Keratinocyte (primary cell): ENCODE measurements around the gene FOXK1. TPM values are rescaled to one million over a fixed set of nuclear protein-coding genes. Genes with fewer than 3 reads are reported as not detected.

Experiments used
- DNase-seq: peaks from one replicate; pipeline ENCODE4 v3.0.0-alpha.2; 2011; ENCODE audit warnings: low read depth, missing footprints, low spot score
- FAIRE-seq: peaks from 2 replicates; lab custom pipeline; 2011; peaks lifted over from hg19 to GRCh38; lab: Jason Lieb, UNC
- H2AFZ ChIP-seq: 2 replicates; pipeline ENCODE4 v1.6.0; 2012; ENCODE audit warnings: low read length, control low read depth, inconsistent platforms; ENCODE audit not compliant: control insufficient read depth
- H3K27ac ChIP-seq: 2 replicates; pipeline ENCODE4 v1.5.1; 2011; ENCODE audit warnings: low read length; ENCODE audit not compliant: control insufficient read depth, insufficient read depth
- H3K27me3 ChIP-seq: 3 replicates; pipeline ENCODE4 v1.6.0; 2011; ENCODE audit warnings: low read length; ENCODE audit not compliant: control insufficient read depth, insufficient read depth; ENCODE audit errors: extremely low read depth
- H3K36me3 ChIP-seq, 2 experiments: 2 replicates in 1 of 2; 3 replicates in 1 of 2; pipeline ENCODE4 v1.5.1; 2011; ENCODE audit warnings: low read length in 2 of 2, mild to moderate bottlenecking in 1 of 2; ENCODE audit not compliant: control insufficient read depth in 2 of 2, insufficient read depth in 2 of 2; ENCODE audit errors: extremely low read depth in 1 of 2
- H3K4me1 ChIP-seq: 3 replicates; pipeline ENCODE4 v1.5.1; 2011; ENCODE audit warnings: low read length; ENCODE audit not compliant: control insufficient read depth, insufficient read depth; ENCODE audit errors: extremely low read depth
- H3K4me2 ChIP-seq: 3 replicates; pipeline ENCODE4 v1.6.0; 2011; ENCODE audit warnings: low read depth, low read length; ENCODE audit not compliant: control insufficient read depth, insufficient read depth; ENCODE audit errors: extremely low read depth
- H3K4me3 ChIP-seq, 3 experiments: fragments of 200-600 bp in 1 of 3; sonication (generic) in 1 of 3; 2 replicates in 2 of 3; 3 replicates in 1 of 3; pipeline ENCODE4 v1.5.1; 2011 to 2016; ENCODE audit warnings: low read length in 3 of 3, mild to moderate bottlenecking in 3 of 3, control low read depth in 2 of 3, inconsistent platforms in 1 of 3, low read depth in 1 of 3, mixed read lengths in 1 of 3, mixed run types in 1 of 3, moderate library complexity in 1 of 3; ENCODE audit not compliant: control insufficient read depth in 2 of 3, insufficient read depth in 2 of 3; ENCODE audit errors: extremely low read depth in 1 of 3
- H3K79me2 ChIP-seq: 2 replicates; pipeline ENCODE4 v1.6.0; 2012; ENCODE audit warnings: low read length; ENCODE audit not compliant: control insufficient read depth, insufficient read depth
- H3K9ac ChIP-seq: 3 replicates; pipeline ENCODE4 v1.6.0; 2011; ENCODE audit warnings: low read length; ENCODE audit not compliant: control insufficient read depth, insufficient read depth; ENCODE audit errors: extremely low read depth
- H3K9me1 ChIP-seq: 3 replicates; pipeline ENCODE4 v1.6.0; 2011; ENCODE audit warnings: low read length; ENCODE audit not compliant: control insufficient read depth, insufficient read depth; ENCODE audit errors: extremely low read depth
- H3K9me3 ChIP-seq: 2 replicates; pipeline ENCODE4 v1.5.1; 2012; ENCODE audit warnings: low read depth, low read length; ENCODE audit not compliant: control insufficient read depth
- H4K20me1 ChIP-seq: 3 replicates; pipeline ENCODE4 v1.6.0; 2011; ENCODE audit warnings: low read length; ENCODE audit not compliant: control insufficient read depth, insufficient read depth; ENCODE audit errors: extremely low read depth
- CTCF ChIP-seq, 3 experiments: IDR thresholded peaks in 1 of 3; conservative IDR thresholded peaks in 1 of 3; optimal IDR thresholded peaks in 1 of 3; 2 replicates in 2 of 3; 3 replicates in 1 of 3; pipeline versions ENCODE3 to v1.5.1; 2011; ENCODE audit warnings: low read length in 3 of 3, mild to moderate bottlenecking in 3 of 3, moderate library complexity in 2 of 3, control low read depth in 1 of 3, inconsistent platforms in 1 of 3; ENCODE audit not compliant: insufficient read depth in 2 of 3; ENCODE audit errors: extremely low read depth in 1 of 3
- EZH2 ChIP-seq: IDR thresholded peaks from one replicate; pipeline ENCODE4 v1.6.1; 2012; ENCODE audit warnings: inconsistent platforms, mild to moderate bottlenecking, low read length, moderate library complexity
- dilution Hi-C: fragments of 300-500 bp; cut with MboI; formaldehyde crosslinking; loops from one replicate; pipeline ENCODE4 v1.7.0; 2020; ENCODE audit warnings: low sequenced_read_pairs; ENCODE audit not compliant: extremely low pct_ligation_motif_present
- polyA plus RNA-seq, 5 experiments: library from polyadenylated mRNA; depleted of rRNA in 3 of 5; stranded (reverse) in 3 of 5; stranded (forward) in 1 of 5; unstranded in 1 of 5; fragments of >200 nt; gene quantifications; 1 replicate in 1 of 5; 2 replicates in 3 of 5; 3 replicates in 1 of 5; pipeline versions ENCODE4 v1.2.1 to v1.2.3, GENCODE V29; 2011 to 2012; ENCODE audit warnings: missing spikeins in 2 of 5, low read depth in 1 of 5, low replicate concordance in 1 of 5

The FOXK1 gene
- polyA plus RNA-seq, 1 donor (not counting 4 experiments of a cell fraction or from before 2014, with no cell fraction given): 4.4 TPM

- H3K9me3 ChIP-seq: no peaks in the 10 kb centered on the region
- TF ChIP-seq CTCF (optimal IDR thresholded peaks at IDR 0.05 in 1 of 3, IDR thresholded peaks at IDR 0.05 in 1 of 3, conservative IDR thresholded peaks at IDR 0.05 in 1 of 3; ENCODE audit: extremely low read depth in 1 of 3, insufficient read depth in 2 of 3, low read length in 3 of 3): no peak
- no peak for TF ChIP-seq EZH2
- no peaks in the 10 kb centered on the region for H3K4me1 ChIP-seq
- no peak overlapping the region for H3K4me3 ChIP-seq
- no peak overlapping the region for H3K9ac ChIP-seq
- H3K36me3 ChIP-seq: no peaks in the 10 kb centered on the region
- dilution Hi-C loops: no loop called here
- no peaks in the 10 kb centered on the region for H3K27me3 ChIP-seq
- FAIRE-seq (no peak), DNase-seq (no peak)
- H2AFZ ChIP-seq: no peak overlapping the region
- no peaks in the 10 kb centered on the region for H3K9me1 ChIP-seq
- no peak overlapping the region for H3K27ac ChIP-seq
- peaks cover 90% of the 10 kb centered on the region for H3K79me2 ChIP-seq
- H3K4me2 ChIP-seq: no peak overlapping the region
- peaks cover 11% of the 10 kb centered on the region for H4K20me1 ChIP-seq
These were observed 20.9 kb downstream of the FOXK1 start for GRCh38 chr7:4702961-4703512.

DNA sequence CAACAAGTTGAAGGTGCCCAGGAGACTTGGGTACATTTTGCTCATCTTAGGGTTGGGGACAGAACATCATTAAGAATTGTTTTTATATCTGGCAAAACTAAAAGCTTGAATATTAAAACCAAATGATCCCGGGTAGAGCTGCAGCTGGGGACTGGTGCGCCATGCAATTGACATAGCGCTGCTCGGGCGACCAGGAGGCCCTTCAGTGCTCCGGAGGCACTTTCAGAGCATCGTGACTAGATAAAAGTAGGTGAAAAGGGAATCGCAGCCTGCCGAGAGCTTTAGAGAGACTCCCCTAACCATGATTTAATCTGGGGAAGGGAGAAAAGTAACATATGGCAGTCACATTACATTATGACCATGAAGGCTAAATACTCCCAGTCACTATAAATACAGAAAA lies 21.4 kb downstream of the FOXK1 start:
- TF ChIP-seq CTCF (optimal IDR thresholded peaks at IDR 0.05 in 1 of 3, IDR thresholded peaks at IDR 0.05 in 1 of 3, conservative IDR thresholded peaks at IDR 0.05 in 1 of 3; ENCODE audit: extremely low read depth in 1 of 3, insufficient read depth in 2 of 3, low read length in 3 of 3) (no peak), EZH2 (no peak)
- H3K9ac ChIP-seq: no peak overlapping the region
- H3K9me3 ChIP-seq: no peaks in the 10 kb centered on the region
- dilution Hi-C loops: no loop called here
- H4K20me1 ChIP-seq: peaks cover 16% of the 10 kb centered on the region
- no peaks in the 10 kb centered on the region for H3K9me1 ChIP-seq
- H3K36me3 ChIP-seq: no peaks in the 10 kb centered on the region
- no peak overlapping the region for H2AFZ ChIP-seq
- FAIRE-seq (no peak), DNase-seq (no peak)
- no peak overlapping the region for H3K4me2 ChIP-seq
- H3K79me2 ChIP-seq: peaks cover 91% of the 10 kb centered on the region
- no peak overlapping the region for H3K4me3 ChIP-seq
- no peaks in the 10 kb centered on the region for H3K27me3 ChIP-seq
- no peaks in the 10 kb centered on the region for H3K4me1 ChIP-seq
- no peak overlapping the region for H3K27ac ChIP-seq
